Hematopoietic multipotent progenitor cell treated with erythropoietin and hydrocortisone succinate and interleukin-3 and kit ligand, for 8 days (in vitro differentiated cells): ENCODE measurements around the gene CACNA1D.
A peak's percentile ranks its signal among the peaks of the same experiment; 100 is the strongest.

Source experiments
- DNase-seq: peaks from one replicate; pipeline ENCODE4 v3.0.0-alpha.2; 2015

CACNA1D gene

GRCh38 chr3:53768478-53769459 is 274.4 kb downstream of the CACNA1D start:
- no peak for DNase-seq

GRCh38 chr3:53772562-53772961 is 278.2 kb downstream of the CACNA1D start:
- no peak for DNase-seq

- DNase-seq = no peak
Observed at GRCh38 chr3:53773021-53773436, 278.6 kb downstream of the CACNA1D start.

- DNase-seq = no peak
Observed at GRCh38 chr3:53773611-53774368, 279.4 kb downstream of the CACNA1D start.

GRCh38 chr3:53774414-53774813 is 280.0 kb downstream of the CACNA1D start:
- DNase-seq = no peak

- no peak for DNase-seq
Observed at GRCh38 chr3:53775018-53775417, 280.6 kb downstream of the CACNA1D start.

- DNase-seq = no peak
Observed at GRCh38 chr3:53775834-53776251, 281.4 kb downstream of the CACNA1D start.

GRCh38 chr3:53776494-53777101 is 282.2 kb downstream of the CACNA1D start:
- no peak for DNase-seq

GRCh38 chr3:53777468-53777867 is 283.1 kb downstream of the CACNA1D start:
- DNase-seq = no peak

GRCh38 chr3:53778153-53778552 is 283.7 kb downstream of the CACNA1D start:
- no peak for DNase-seq

- no peak for DNase-seq
Observed at GRCh38 chr3:53780171-53780570, 285.8 kb downstream of the CACNA1D start.

- DNase-seq = no peak
Observed at GRCh38 chr3:53780806-53781205, 286.4 kb downstream of the CACNA1D start.

GRCh38 chr3:53787016-53787415 is 292.6 kb downstream of the CACNA1D start:
- DNase-seq = no peak

GRCh38 chr3:53788038-53788437 is 293.6 kb downstream of the CACNA1D start:
- no peak for DNase-seq

- DNase-seq = no peak
Observed at GRCh38 chr3:53789459-53789858, 295.0 kb downstream of the CACNA1D start.

GRCh38 chr3:53790470-53790869 is 296.1 kb downstream of the CACNA1D start:
- no peak for DNase-seq

- DNase-seq = no peak
Observed at GRCh38 chr3:53791317-53791716, 296.9 kb downstream of the CACNA1D start.

- no peak for DNase-seq
Observed at GRCh38 chr3:53792866-53793265, 298.5 kb downstream of the CACNA1D start.

GRCh38 chr3:53794597-53794996 is 300.2 kb downstream of the CACNA1D start:
- no peak for DNase-seq

- DNase-seq = no peak
Observed at GRCh38 chr3:53795176-53795575, 300.8 kb downstream of the CACNA1D start.

- peak; percentile 41 for DNase-seq
Observed at GRCh38 chr3:53795789-53796560, 301.6 kb downstream of the CACNA1D start.

- DNase-seq = no peak
Observed at GRCh38 chr3:53798144-53798543, 303.7 kb downstream of the CACNA1D start.
